H1 (cell line): ENCODE measurements around the gene ANKS1B. TPM values are rescaled to one million over a fixed set of nuclear protein-coding genes. Genes with fewer than 3 reads are reported as not detected.

Experiments used
- CTCF ChIA-PET: fragments of 300-600 bp; sonication (Branson Sonifier 250); formaldehyde crosslinking; loops from one replicate; lab custom pipeline; 2021; ENCODE audit not compliant: partially characterized antibody; lab: Charles Lee
- POLR2A ChIA-PET: fragments of 300-600 bp; sonication (Branson Sonifier 250); formaldehyde crosslinking; loops from one replicate; lab custom pipeline; 2021; ENCODE audit warnings: inconsistent platforms; ENCODE audit not compliant: partially characterized antibody; lab: Charles Lee
- DNase-seq, 2 experiments: peaks; one replicate each; pipeline versions ENCODE4 v3.0.0 to v3.0.0-alpha.2; 2010 to 2022; ENCODE audit warnings: low spot score in 2 of 2, low read depth in 1 of 2, mixed read lengths in 1 of 2
- FAIRE-seq: peaks from 2 replicates; lab custom pipeline; 2011; peaks lifted over from hg19 to GRCh38; lab: Jason Lieb, UNC
- H2AFZ ChIP-seq: 2 replicates; pipeline ENCODE4 v1.8.1; 2012; ENCODE audit warnings: low read length, inconsistent platforms
- H2AK5ac ChIP-seq: 2 replicates; pipeline ENCODE4 v1.6.1; 2013; ENCODE audit warnings: low read depth, low read length
- H2BK120ac ChIP-seq: replicated peaks from 2 replicates; pipeline ENCODE3; 2013; ENCODE audit warnings: low read depth, low read length, inconsistent platforms
- H2BK12ac ChIP-seq: 2 replicates; pipeline ENCODE4 v1.6.1; 2013; ENCODE audit warnings: low read depth, low read length
- H2BK15ac ChIP-seq: 2 replicates; pipeline ENCODE4 v1.6.1; 2013; ENCODE audit warnings: low read length
- H2BK20ac ChIP-seq: 2 replicates; pipeline ENCODE4 v1.6.1; 2013; ENCODE audit warnings: low read length
- H2BK5ac ChIP-seq: 2 replicates; pipeline ENCODE4 v1.6.1; 2013; ENCODE audit warnings: low read depth, low read length
- H3K14ac ChIP-seq: 2 replicates; pipeline ENCODE4 v1.6.1; 2013; ENCODE audit warnings: inconsistent platforms; ENCODE audit not compliant: insufficient read length
- H3K18ac ChIP-seq: 2 replicates; pipeline ENCODE4 v1.6.1; 2013; ENCODE audit warnings: low read length; ENCODE audit errors: extremely low read depth
- H3K23ac ChIP-seq: 2 replicates; pipeline ENCODE4 v1.6.1; 2013; ENCODE audit warnings: inconsistent platforms; ENCODE audit not compliant: insufficient read length
- H3K23me2 ChIP-seq: 2 replicates; pipeline ENCODE4 v1.6.1; 2013; ENCODE audit warnings: low read depth, low read length
- H3K27ac ChIP-seq: 2 replicates; pipeline ENCODE4 v1.6.1; 2011; ENCODE audit warnings: low read depth, low read length, inconsistent platforms
- H3K27me3 ChIP-seq, 4 experiments: replicated peaks in 1 of 4; 1 replicate in 1 of 4; 2 replicates in 3 of 4; pipeline versions ENCODE4 v1.6.1 to v1.8.1; 2011 to 2013; ENCODE audit warnings: low read length in 3 of 4, mild to moderate bottlenecking in 3 of 4, inconsistent platforms in 2 of 4, mixed read lengths in 2 of 4, moderate library complexity in 1 of 4; ENCODE audit not compliant: control insufficient read depth in 3 of 4, insufficient read depth in 3 of 4; ENCODE audit errors: extremely low read depth in 1 of 4
- H3K36me3 ChIP-seq, 4 experiments: 2 replicates each; pipeline versions ENCODE4 v1.6.1 to v1.8.1; 2011 to 2013; ENCODE audit warnings: mild to moderate bottlenecking in 4 of 4, low read length in 3 of 4, moderate library complexity in 2 of 4, control low read depth in 1 of 4, inconsistent platforms in 1 of 4; ENCODE audit not compliant: insufficient read depth in 4 of 4, control insufficient read depth in 2 of 4
- H3K4ac ChIP-seq: replicated peaks from 2 replicates; pipeline ENCODE3; 2013; ENCODE audit warnings: low read length, low read depth, mixed read lengths, inconsistent platforms; ENCODE audit not compliant: insufficient read length
- H3K4me1 ChIP-seq, 4 experiments: replicated peaks in 1 of 4; 1 replicate in 1 of 4; 2 replicates in 3 of 4; pipeline versions ENCODE4 v1.6.1 to v1.8.1; 2011 to 2013; ENCODE audit warnings: low read length in 3 of 4, inconsistent platforms in 2 of 4, mixed read lengths in 1 of 4; ENCODE audit not compliant: insufficient read depth in 4 of 4, control insufficient read depth in 3 of 4
- H3K4me2 ChIP-seq, 2 experiments: 2 replicates each; pipeline versions ENCODE4 v1.6.1 to v1.8.1; 2011 to 2013; ENCODE audit warnings: low read depth in 2 of 2, low read length in 2 of 2, control low read depth in 1 of 2, inconsistent platforms in 1 of 2, mild to moderate bottlenecking in 1 of 2; ENCODE audit not compliant: insufficient read depth in 1 of 2
- H3K4me3 ChIP-seq, 4 experiments: fragments of 200-600, 300-600 bp in 1 of 4; sonication (generic), shearing (Covaris generic), sonication (Bioruptor Twin) in 1 of 4; 2 replicates each; pipeline versions ENCODE4 v1.5.1 to v1.8.1; 2011 to 2016; ENCODE audit warnings: low read length in 4 of 4, low read depth in 3 of 4, control low read depth in 2 of 4, inconsistent platforms in 2 of 4, mild to moderate bottlenecking in 2 of 4, mixed read lengths in 1 of 4, moderate library complexity in 1 of 4; ENCODE audit not compliant: insufficient read depth in 2 of 4; ENCODE audit errors: extremely low read depth in 1 of 4
- H3K56ac ChIP-seq: replicated peaks from 2 replicates; pipeline ENCODE3; 2013; ENCODE audit warnings: low read depth, mild to moderate bottlenecking, mixed read lengths, low read length, inconsistent platforms; ENCODE audit not compliant: insufficient read length
- H3K79me1 ChIP-seq: 2 replicates; pipeline ENCODE4 v1.6.1; 2013; ENCODE audit warnings: low read depth, low read length, control low read depth
- H3K79me2 ChIP-seq, 2 experiments: 2 replicates each; pipeline versions ENCODE4 v1.6.1 to v1.8.1; 2012 to 2013; ENCODE audit warnings: low read length in 2 of 2, mild to moderate bottlenecking in 2 of 2, inconsistent platforms in 1 of 2; ENCODE audit not compliant: insufficient read depth in 2 of 2, control insufficient read depth in 1 of 2
- H3K9ac ChIP-seq, 4 experiments: replicated peaks in 1 of 4; 1 replicate in 1 of 4; 2 replicates in 3 of 4; pipeline versions ENCODE4 v1.6.1 to v1.8.1; 2011 to 2013; ENCODE audit warnings: low read depth in 3 of 4, low read length in 3 of 4, control low read depth in 2 of 4, mild to moderate bottlenecking in 2 of 4, moderate library complexity in 2 of 4, inconsistent platforms in 1 of 4; ENCODE audit errors: extremely low read depth in 1 of 4
- H3K9me3 ChIP-seq, 2 experiments: 2 replicates each; pipeline versions ENCODE4 v1.6.1 to v1.8.1; 2012 to 2013; ENCODE audit warnings: mild to moderate bottlenecking in 2 of 2, moderate library complexity in 2 of 2, control low read depth in 1 of 2, inconsistent platforms in 1 of 2, low read depth in 1 of 2, low read length in 1 of 2, mixed read lengths in 1 of 2; ENCODE audit not compliant: insufficient read depth in 2 of 2
- H4K20me1 ChIP-seq, 2 experiments: replicated peaks in 1 of 2; 2 replicates each; pipeline versions ENCODE3 to v1.8.1; 2011 to 2013; ENCODE audit warnings: inconsistent platforms in 2 of 2, low read length in 2 of 2, mild to moderate bottlenecking in 1 of 2; ENCODE audit not compliant: insufficient read depth in 2 of 2, control insufficient read depth in 1 of 2
- H4K5ac ChIP-seq: 2 replicates; pipeline ENCODE4 v1.6.1; 2013; ENCODE audit warnings: low read length, low read depth, mixed read lengths, inconsistent platforms; ENCODE audit not compliant: insufficient read length
- H4K8ac ChIP-seq: 2 replicates; pipeline ENCODE4 v1.8.0; 2013; ENCODE audit warnings: mild to moderate bottlenecking, moderate library complexity, low read length, inconsistent platforms; ENCODE audit not compliant: insufficient read depth; ENCODE audit errors: extremely low read depth
- H4K91ac ChIP-seq: replicated peaks from 2 replicates; pipeline ENCODE3; 2013; ENCODE audit warnings: low read length, mixed read lengths, inconsistent platforms; ENCODE audit not compliant: insufficient read length
- CEBPB ChIP-seq: IDR thresholded peaks from 2 replicates; pipeline ENCODE4 v1.6.1; 2012; ENCODE audit warnings: low read depth, low read length
- CHD1 ChIP-seq: IDR thresholded peaks from 2 replicates; pipeline ENCODE4 v1.6.1; 2012; ENCODE audit warnings: low read depth, low read length, improper control_type of control experiment
- NANOG ChIP-seq: IDR thresholded peaks from 2 replicates; pipeline ENCODE4 v1.6.1; 2011; ENCODE audit warnings: low read length, low read depth, mild to moderate bottlenecking, inconsistent platforms; ENCODE audit not compliant: insufficient read depth, poor library complexity, severe bottlenecking
- PHF8 ChIP-seq: fragments of 200-600 bp; sonication (generic); conservative IDR thresholded peaks from 2 replicates; pipeline ENCODE4 v1.7.1; 2012; ENCODE audit warnings: low read depth, mild to moderate bottlenecking, inconsistent platforms, low read length, moderate library complexity
- POLR2A ChIP-seq, 2 experiments: IDR thresholded peaks; 1 replicate in 1 of 2; 2 replicates in 1 of 2; pipeline ENCODE4 v1.6.1; 2011; ENCODE audit warnings: low read depth in 2 of 2, low read length in 2 of 2, mild to moderate bottlenecking in 2 of 2; ENCODE audit errors: control extremely low read depth in 1 of 2
- SP4 ChIP-seq: IDR thresholded peaks from 2 replicates; pipeline ENCODE4 v1.6.1; 2012; ENCODE audit warnings: low read length, inconsistent platforms
- SRF ChIP-seq: IDR thresholded peaks from 2 replicates; pipeline ENCODE4 v1.6.1; 2011; ENCODE audit warnings: mild to moderate bottlenecking, low read depth, low read length, moderate library complexity
- TEAD4 ChIP-seq: IDR thresholded peaks from 2 replicates; pipeline ENCODE4 v1.6.1; 2012; ENCODE audit warnings: low read depth, low read length, inconsistent platforms, mixed read lengths
- WGBS, 2 experiments: shearing (Covaris generic) in 1 of 2; methylation state at CpG; one replicate each; pipeline versions ENCODE4 v1.1.6 to v1.1.7; 2013 to 2015; ENCODE audit warnings: low lambda C conversion rate in 2 of 2, mixed read lengths in 2 of 2, inconsistent platforms in 1 of 2, low coverage in 1 of 2, missing lambda C conversion rate in 1 of 2; ENCODE audit not compliant: insufficient replicate concordance in 2 of 2, insufficient coverage in 1 of 2, insufficient read length in 1 of 2; ENCODE audit errors: extremely low coverage in 1 of 2, missing lambda C conversion rate in 1 of 2; 5-methylcytosine and 5-hydroxymethylcytosine counted together
- polyA plus RNA-seq, 7 experiments: library from polyadenylated mRNA; depleted of rRNA in 3 of 7; stranded (reverse) in 5 of 7; unstranded in 2 of 7; fragments of >200 nt in 5 of 7; fragments of 200-250 nt in 2 of 7; gene quantifications; 1 replicate in 5 of 7; 2 replicates in 1 of 7; 4 replicates in 1 of 7; pipeline versions ENCODE4 v1.2.1 to v1.2.3, GENCODE V29; 2011 to 2013; ENCODE audit warnings: missing spikeins in 2 of 7, mixed read lengths in 2 of 7
- total RNA-seq: library from RNA; stranded (reverse); fragmentation: NEBNext Ultra II Directional; extraction: Animal tissue kit (Norgen Biotek cat#: 25700); gene quantifications from 2 replicates; pipeline ENCODE4 v1.2.1, GENCODE V29; 2021

The ANKS1B gene
- total and polyA plus RNA-seq, 2 of the 8 experiments (the other 6 are each of a cell fraction or from before 2014, with no cell fraction given) = 2.7 to 6.1 TPM

DNA sequence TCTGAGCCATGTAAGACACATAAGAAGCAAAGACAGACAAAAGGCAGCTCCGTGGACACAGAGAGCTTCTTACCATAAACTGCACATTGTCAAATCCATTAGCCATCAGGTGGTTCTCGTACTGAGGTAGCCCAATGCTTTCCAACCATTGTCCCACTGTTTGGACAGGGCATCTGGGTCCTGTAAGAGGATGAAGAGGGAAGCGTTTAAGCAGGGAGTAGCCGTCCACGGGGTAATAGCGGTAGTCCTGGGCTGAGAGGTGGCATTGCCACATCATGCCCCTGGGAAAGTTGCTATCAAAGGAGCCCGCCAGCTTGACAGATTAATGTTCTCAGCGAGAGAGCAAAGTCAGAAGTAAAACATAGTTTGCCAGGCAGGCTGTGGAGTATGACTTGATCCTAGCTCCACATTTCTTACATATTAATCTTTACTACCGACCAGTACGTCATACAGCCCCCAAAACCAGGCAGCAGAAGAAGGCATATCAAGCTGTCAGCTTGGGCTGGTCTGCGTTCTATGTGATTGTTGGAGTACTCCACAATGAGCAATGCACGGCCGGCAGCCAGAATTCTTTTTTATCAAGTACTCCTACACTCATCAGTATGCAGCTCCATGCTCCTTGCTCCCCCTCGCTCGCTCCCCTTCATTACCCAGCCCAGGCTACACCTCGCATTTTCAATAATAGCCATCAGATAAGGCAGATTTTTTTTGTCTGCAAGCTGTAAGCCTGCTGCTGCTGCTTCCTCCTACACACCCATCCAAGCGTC, 830.3 kb downstream of the ANKS1B start:
- H3K79me1 ChIP-seq = no peaks in the 10 kb centered on the region
- FAIRE-seq (no peak), DNase-seq (peak in 1 of 2 experiments; percentile 49)
- H3K27me3 ChIP-seq = no peaks in the 10 kb centered on the region
- ChIA-PET CTCF (interaction anchor here (0.7 to 1.5 kb wide), 5 partner anchors 18 to 471 kb away, joined by 3 to 4 read pairs (median 3); no protein-coding TSS in a partner anchor), POLR2A (no interaction called here)
- peak overlapping the region; percentile 87 for H2AFZ ChIP-seq
- no peak overlapping the region; the same call in 1 of the 2 replicates for H2AK5ac ChIP-seq
- H3K56ac ChIP-seq = no peak overlapping the region
- no peaks in the 10 kb centered on the region for H3K23me2 ChIP-seq
- H3K14ac ChIP-seq = no peak overlapping the region
- no peak overlapping the region; the same call in 1 of the 2 replicates for H2BK20ac ChIP-seq
- H3K4me3 ChIP-seq = peak overlapping the region in 2 of 4 experiments; percentile 16 to 36; a peak in 2 of 8 replicates
- no peaks in the 10 kb centered on the region for H4K20me1 ChIP-seq
- H4K5ac ChIP-seq = no peak overlapping the region
- no peak overlapping the region for H3K27ac ChIP-seq
- peaks cover 2 to 6% (median 5%) of the 10 kb centered on the region in 4 experiments; a peak in 3 of 7 replicates for H3K4me1 ChIP-seq
- H3K23ac ChIP-seq = no peak overlapping the region
- H3K18ac ChIP-seq = no peak overlapping the region
- H3K9me3 ChIP-seq = 0 out of 4 replicates have a peak, but pooled peaks cover 2 to 4% of the 10 kb centered on the region in 2 experiments
- peak overlapping the region; percentile 30; the same call in 1 of the 2 replicates for H2BK12ac ChIP-seq
- no peak for TF ChIP-seq POLR2A (IDR thresholded peaks at IDR 0.05; ENCODE audit: control extremely low read depth in 1 of 2, low read depth in 2 of 2, low read length in 2 of 2)
- no peak for TF ChIP-seq NANOG
- TF ChIP-seq TEAD4 = no peak
- TF ChIP-seq CHD1 = no peak
- no peak for TF ChIP-seq PHF8
- TF ChIP-seq SRF = no peak
- no peak for TF ChIP-seq CEBPB
- no peak for TF ChIP-seq SP4
- H3K36me3 ChIP-seq = no peaks in the 10 kb centered on the region
- H4K8ac ChIP-seq = no peak overlapping the region
- no peak overlapping the region for H3K4ac ChIP-seq
- H4K91ac ChIP-seq = no peak overlapping the region
- H3K4me2 ChIP-seq = peak overlapping the region; percentile 57 to 65
- H2BK120ac ChIP-seq = no peak overlapping the region
- H2BK5ac ChIP-seq = peak overlapping the region; percentile 40; the same call in 1 of the 2 replicates
- no peaks in the 10 kb centered on the region for H3K79me2 ChIP-seq
- H3K9ac ChIP-seq = peak overlapping the region in 1 of 4 experiments; percentile 25; a peak in 1 of 7 replicates
- 61% methylated on average over 14 of the region's 17 CpGs; no CpG with 5 or more reads in 1 of the 2 experiments for WGBS, 2 experiments
- H2BK15ac ChIP-seq = no peak overlapping the region
